HUES6 (cell line): Measurements from ENCODE around the gene KCND1.
A peak's percentile ranks its signal among the peaks of the same experiment; 100 is the strongest.

Experiments used
- H3K27ac ChIP-seq: 2 replicates; pipeline ENCODE4 v1.7.0; 2013; ENCODE audit warnings: low read depth, mild to moderate bottlenecking, low read length, inconsistent platforms
- H3K27me3 ChIP-seq: 2 replicates; pipeline ENCODE4 v1.6.1; 2013; ENCODE audit warnings: low read length; ENCODE audit not compliant: control insufficient read depth, insufficient read depth
- H3K36me3 ChIP-seq: 2 replicates; pipeline ENCODE4 v1.6.1; 2013; ENCODE audit warnings: low read length; ENCODE audit not compliant: control insufficient read depth, insufficient read depth
- H3K4me1 ChIP-seq: 2 replicates; pipeline ENCODE4 v1.6.1; 2013; ENCODE audit warnings: low read length; ENCODE audit not compliant: control insufficient read depth, insufficient read depth
- H3K4me3 ChIP-seq: 2 replicates; pipeline ENCODE4 v1.5.1; 2013; ENCODE audit warnings: low read depth, low read length
- H3K9ac ChIP-seq: one replicate; pipeline ENCODE4 v1.6.1; 2013; ENCODE audit warnings: mild to moderate bottlenecking, low read length
- H3K9me3 ChIP-seq: 2 replicates; pipeline ENCODE4 v1.6.1; 2013; ENCODE audit warnings: low read depth, low read length; ENCODE audit not compliant: control insufficient read depth, insufficient read depth

Gene KCND1

DNA sequence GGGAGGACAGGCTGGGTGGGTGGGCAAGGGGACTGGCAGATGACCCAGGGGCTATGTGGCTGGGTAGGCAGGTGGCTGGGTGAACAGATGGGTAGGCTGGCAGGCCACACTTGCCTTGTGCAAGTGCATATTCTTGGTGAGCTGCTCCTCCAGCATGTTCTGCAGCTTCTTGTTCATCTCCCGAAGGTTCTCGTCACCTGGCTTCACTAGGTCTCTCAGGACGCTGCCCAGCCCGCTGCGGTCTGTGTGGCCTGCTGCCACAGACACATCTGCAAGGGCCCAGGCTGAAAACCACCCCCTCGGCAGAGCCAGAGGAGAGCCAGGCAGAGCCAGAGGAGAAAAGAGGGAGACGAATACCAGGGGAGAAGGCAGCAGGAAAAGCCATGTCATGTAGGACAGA is 3.4 kb upstream of the KCND1 start:
- Histone ChIP-seq H3K4me1 (peaks cover 4% of the 10 kb centered on the region; the same call in 1 of the 2 replicates), H3K9me3 (no peaks in the 10 kb centered on the region; the same call in 1 of the 2 replicates), H3K4me3 (no peak overlapping the region), H3K27ac (no peak overlapping the region), H3K9ac (no peak overlapping the region), H3K27me3 (no peaks in the 10 kb centered on the region), H3K36me3 (peaks cover 41% of the 10 kb centered on the region)

DNA sequence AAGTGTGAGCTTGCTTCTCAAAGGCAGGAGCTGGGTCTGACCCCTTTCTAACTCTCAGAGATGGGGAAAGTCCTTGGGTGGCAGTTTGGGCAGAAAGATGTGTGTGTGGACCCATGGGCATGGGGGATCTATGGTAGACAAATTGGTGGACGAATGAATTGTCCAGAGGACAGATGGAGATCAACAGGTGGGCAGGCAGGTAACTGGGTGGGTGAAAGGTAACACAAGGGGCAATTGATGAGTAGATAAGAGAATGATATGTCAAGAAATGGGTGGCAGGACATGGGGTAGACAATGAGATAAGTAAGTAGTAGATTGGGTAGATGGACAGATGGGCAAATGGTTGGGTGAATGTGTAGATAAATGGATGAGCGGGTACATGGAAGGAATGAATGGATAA is 2.9 kb upstream of the KCND1 start:
- peaks cover 4% of the 10 kb centered on the region; the same call in 1 of the 2 replicates for H3K4me1 ChIP-seq
- no peak overlapping the region for H3K27ac ChIP-seq
- peaks cover 38% of the 10 kb centered on the region for H3K36me3 ChIP-seq

DNA sequence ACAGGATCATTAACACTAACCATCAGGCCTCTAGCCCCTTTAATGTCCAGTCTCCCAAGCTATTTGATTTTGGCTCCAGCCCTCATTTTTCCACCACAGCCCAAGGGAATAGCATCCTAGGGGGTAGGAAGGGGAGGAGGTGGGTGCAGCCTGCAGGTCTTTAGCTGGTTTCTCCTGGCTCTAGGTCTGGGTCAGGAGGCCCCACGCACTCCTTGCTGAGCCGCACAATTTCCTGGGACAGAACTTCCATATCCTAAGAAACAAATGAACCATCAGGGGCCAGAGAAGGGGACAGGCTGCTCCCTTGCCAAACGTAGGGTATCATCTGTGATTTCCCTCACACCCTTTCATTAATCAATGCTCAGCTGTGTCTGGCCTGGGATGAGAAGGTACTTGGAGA is 2.4 kb upstream of the KCND1 start:
- Histone ChIP-seq H3K9me3 (peaks cover 3% of the 10 kb centered on the region; the same call in 1 of the 2 replicates), H3K4me1 (peaks cover 4% of the 10 kb centered on the region; the same call in 1 of the 2 replicates), H3K27ac (no peak overlapping the region), H3K27me3 (no peaks in the 10 kb centered on the region), H3K9ac (no peak overlapping the region), H3K4me3 (no peak overlapping the region), H3K36me3 (peaks cover 38% of the 10 kb centered on the region)

More for the DNA sequence above, 2.9 kb upstream of the KCND1 start:
- Histone ChIP-seq H3K9me3 (no peaks in the 10 kb centered on the region; the same call in 1 of the 2 replicates), H3K4me3 (no peak overlapping the region), H3K27me3 (no peaks in the 10 kb centered on the region), H3K9ac (no peak overlapping the region)

DNA sequence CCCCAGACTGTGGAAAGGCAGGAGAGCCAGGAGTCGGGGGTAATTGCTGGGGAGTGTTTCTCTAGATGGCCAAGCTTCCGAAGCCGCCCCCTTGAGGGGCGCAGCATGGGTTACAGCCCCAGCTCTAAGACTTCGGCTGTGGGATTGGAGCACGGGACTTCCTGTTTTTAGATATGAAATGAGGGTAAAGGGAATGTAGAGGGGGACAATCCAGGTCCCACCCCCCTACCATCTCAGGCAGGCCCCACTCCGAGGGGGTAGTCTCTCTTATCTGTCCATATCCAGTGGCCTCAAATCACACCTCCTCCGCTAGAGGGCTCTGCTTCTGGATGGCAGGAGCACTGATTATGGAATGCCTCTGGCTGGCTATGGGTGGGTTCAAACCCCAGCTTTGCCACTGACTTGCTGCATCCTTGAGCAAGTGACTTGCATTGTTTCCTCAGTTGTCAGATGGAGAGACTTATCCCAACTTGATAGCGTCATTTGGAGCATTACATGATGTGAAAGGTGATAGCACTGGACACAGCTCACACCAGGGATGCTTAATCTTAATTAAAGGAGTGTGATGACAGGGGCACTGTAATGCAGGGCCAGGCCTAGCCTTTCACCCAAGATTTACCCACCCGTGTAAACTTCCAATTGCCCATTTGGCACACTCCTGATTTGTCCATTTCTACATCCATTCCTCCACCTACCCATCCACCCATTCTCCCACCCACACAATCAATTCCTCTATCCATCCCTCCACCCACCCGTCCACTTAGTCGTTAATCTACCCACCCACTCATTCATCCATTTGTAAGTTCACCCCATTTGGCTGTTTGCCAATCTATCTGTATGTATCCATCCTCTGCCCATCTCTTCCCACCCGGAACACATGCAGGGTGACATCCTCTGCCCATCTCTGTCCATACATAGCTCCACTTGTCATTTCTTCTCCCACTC is 848 bp upstream of the KCND1 start:
- H3K27me3 ChIP-seq = no peaks in the 10 kb centered on the region
- H3K27ac ChIP-seq = no peak overlapping the region; the same call in 1 of the 2 replicates
- peak overlapping the region; percentile 67 for H3K4me3 ChIP-seq
- H3K4me1 ChIP-seq = peaks cover 4% of the 10 kb centered on the region; the same call in 1 of the 2 replicates
- peaks cover 29% of the 10 kb centered on the region for H3K36me3 ChIP-seq
- peak overlapping the region; percentile 46 for H3K9ac ChIP-seq
- H3K9me3 ChIP-seq = peaks cover 3% of the 10 kb centered on the region; the same call in 1 of the 2 replicates

DNA sequence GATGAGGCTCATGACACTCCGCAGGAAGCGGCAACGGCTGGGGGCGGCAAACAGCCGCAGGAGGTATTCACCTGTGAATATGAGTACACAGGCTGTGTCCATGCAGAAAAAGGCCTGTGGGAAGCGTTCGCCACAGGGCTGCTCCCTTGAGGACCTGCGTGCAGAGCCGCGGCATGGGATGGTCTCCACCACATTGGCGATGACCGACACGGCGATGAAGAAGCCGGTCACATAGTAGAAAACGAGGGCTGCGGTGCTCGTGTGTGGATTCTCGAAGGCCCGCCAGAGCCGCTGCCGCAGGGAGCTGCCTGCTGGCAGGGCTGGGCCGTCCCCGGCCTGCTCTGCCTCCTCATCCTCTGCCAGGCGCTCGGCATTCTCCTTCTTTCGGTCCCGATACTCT is 2.2 kb downstream of the KCND1 start:
- Histone ChIP-seq H3K9me3 (peaks cover 10% of the 10 kb centered on the region; the same call in 1 of the 2 replicates), H3K27ac (no peak overlapping the region), H3K27me3 (no peaks in the 10 kb centered on the region), H3K9ac (no peak overlapping the region), H3K36me3 (peaks cover 15% of the 10 kb centered on the region), H3K4me3 (no peak overlapping the region), H3K4me1 (peaks cover 4% of the 10 kb centered on the region; the same call in 1 of the 2 replicates)

DNA sequence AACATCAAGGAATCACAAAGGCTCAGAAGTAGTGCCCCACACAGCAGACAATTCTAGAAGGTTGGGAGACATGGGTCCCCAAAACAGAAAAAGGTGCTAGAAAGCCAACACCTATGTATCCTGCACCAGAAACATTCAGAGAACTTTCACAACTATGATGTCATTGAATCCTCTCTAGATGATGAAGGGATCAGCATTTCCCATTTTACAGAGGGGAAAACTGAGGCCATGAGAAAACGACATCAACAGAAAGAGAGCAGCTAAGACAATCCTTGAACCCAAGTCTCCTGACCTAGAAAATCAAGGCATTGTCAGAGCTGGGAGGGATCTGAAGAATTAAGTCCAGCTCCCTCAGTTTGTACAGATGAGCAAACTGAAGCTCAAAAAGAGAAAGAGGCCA is 3.3 kb downstream of the KCND1 start:
- Histone ChIP-seq H3K27me3 (no peaks in the 10 kb centered on the region), H3K4me3 (no peak overlapping the region), H3K4me1 (peaks cover 4% of the 10 kb centered on the region; the same call in 1 of the 2 replicates), H3K9ac (no peak overlapping the region), H3K9me3 (peaks cover 12% of the 10 kb centered on the region; the same call in 1 of the 2 replicates), H3K27ac (no peak overlapping the region), H3K36me3 (peaks cover 15% of the 10 kb centered on the region)

DNA sequence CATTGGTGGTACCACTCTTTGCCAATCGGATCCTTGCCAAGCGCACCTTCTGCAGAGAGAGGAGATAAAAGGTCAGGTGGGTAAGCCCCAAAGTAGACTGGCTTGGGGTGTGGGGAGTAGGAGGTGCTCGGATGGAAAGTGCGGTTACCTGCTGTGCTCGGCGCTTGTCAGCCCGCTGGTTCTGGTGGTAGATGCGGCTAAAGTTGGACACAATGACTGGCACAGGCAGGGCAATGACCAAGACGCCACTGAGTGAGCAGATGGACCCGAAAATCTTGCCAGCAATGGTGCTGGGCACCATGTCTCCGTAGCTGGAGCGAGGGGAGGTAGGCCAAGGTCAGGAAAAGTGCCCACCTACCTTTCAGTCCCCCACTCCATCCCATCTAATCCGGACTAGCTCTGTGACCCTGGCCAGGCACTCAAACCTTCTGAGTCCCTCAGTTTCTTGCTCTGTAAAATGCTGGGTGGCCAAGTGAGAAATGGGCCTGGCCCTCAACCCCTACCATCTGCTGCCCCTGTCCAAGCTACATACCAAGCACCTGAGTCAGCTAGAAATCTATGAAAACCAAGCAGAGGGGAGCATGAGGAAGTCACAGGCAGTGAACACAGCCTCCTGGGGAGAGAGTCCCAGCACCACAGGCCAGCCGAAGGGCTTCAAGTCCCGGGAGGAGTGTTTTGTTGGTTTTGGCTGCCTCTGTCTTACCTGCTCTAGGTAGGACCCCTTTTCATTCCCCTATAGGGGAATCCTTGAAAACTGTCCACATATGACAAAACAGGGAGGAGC is 4.7 kb downstream of the KCND1 start:
- H3K9ac ChIP-seq = no peak overlapping the region
- H3K36me3 ChIP-seq = peaks cover 16% of the 10 kb centered on the region
- H3K27ac ChIP-seq = no peak overlapping the region
- peaks cover 8% of the 10 kb centered on the region; the same call in 1 of the 2 replicates for H3K4me1 ChIP-seq
- H3K9me3 ChIP-seq = peaks cover 18% of the 10 kb centered on the region; the same call in 1 of the 2 replicates
- no peak overlapping the region for H3K4me3 ChIP-seq
- H3K27me3 ChIP-seq = no peaks in the 10 kb centered on the region

DNA sequence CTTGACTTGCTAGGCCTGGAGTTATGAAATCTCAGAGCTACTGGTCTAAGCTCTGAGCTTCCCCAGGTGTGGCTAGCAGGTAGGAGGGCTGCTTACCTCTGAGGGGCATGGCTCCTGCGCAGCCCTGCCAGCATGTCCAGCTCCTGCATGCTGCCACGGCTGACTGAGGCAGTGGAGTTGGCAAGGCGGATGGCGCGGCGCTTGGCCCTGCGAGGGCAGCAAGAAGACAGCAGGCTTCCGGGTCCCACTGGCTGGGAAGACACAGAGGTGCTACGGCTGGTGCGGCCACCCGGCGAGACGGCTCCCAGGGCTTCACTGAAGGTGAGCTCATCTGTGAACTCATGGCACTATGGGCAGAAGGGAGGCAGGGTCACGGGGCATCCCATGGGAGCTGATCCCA is 5.7 kb downstream of the KCND1 start:
- H3K36me3 ChIP-seq = peaks cover 16% of the 10 kb centered on the region
- H3K9ac ChIP-seq = no peak overlapping the region
- peaks cover 12% of the 10 kb centered on the region; the same call in 1 of the 2 replicates for H3K4me1 ChIP-seq
- H3K27me3 ChIP-seq = no peaks in the 10 kb centered on the region
- H3K4me3 ChIP-seq = no peak overlapping the region
- H3K9me3 ChIP-seq = peaks cover 19% of the 10 kb centered on the region; the same call in 1 of the 2 replicates
- H3K27ac ChIP-seq = no peak overlapping the region

DNA sequence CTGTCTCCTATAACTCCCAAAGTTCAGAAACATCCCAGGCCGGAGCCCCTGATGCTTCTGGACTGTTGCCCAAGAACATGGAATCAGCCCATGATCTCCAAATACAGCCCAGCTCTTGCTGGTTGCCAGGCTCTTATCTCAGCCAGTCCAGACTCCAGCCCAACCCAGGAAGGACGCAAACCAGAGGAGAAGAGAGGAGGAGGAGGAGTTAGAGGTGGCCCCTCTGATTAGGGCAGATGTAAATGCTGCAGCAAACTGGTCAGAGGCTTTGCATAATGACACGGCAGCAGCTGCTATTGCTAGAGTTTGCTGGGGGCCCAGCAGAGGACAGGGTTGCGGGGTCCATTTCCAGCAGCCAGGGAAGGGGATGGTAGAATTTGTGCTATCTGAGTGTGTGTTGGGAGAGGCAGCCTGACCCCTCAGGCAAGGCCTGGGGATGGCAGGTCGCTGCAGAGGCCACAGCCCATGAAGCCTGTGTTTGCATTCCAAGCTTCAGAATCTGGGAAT is 10.0 kb downstream of the KCND1 start:
- peaks cover 13% of the 10 kb centered on the region; the same call in 1 of the 2 replicates for H3K4me1 ChIP-seq
- no peaks in the 10 kb centered on the region for H3K27me3 ChIP-seq
- H3K4me3 ChIP-seq = no peak overlapping the region
- H3K9me3 ChIP-seq = peaks cover 23% of the 10 kb centered on the region; the same call in 1 of the 2 replicates
- peaks cover 12% of the 10 kb centered on the region for H3K36me3 ChIP-seq
- H3K27ac ChIP-seq = no peak overlapping the region
- peak overlapping the region; percentile 0 for H3K9ac ChIP-seq

DNA sequence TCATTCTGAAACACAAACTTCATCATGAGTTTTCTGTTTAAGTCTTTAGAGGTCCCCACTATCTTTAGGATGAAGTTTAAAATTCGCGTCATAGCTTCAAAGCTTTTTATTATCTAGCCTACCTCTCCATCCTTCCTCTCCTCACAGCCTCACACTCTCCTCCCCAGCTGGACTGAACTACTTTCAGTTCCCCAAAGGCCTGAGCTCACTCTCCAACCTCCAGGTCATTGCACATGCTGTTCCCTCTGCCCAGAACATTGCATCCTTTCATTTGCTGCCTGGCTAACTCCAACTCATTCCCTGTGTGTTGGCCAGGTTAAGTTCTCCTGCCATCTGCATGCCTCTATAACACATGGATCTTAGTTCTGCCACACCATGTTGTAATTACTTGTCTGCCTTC is 11.4 kb downstream of the KCND1 start:
- Histone ChIP-seq H3K9me3 (peaks cover 21% of the 10 kb centered on the region; the same call in 1 of the 2 replicates), H3K9ac (no peak overlapping the region), H3K27ac (no peak overlapping the region), H3K4me1 (peaks cover 14% of the 10 kb centered on the region; the same call in 1 of the 2 replicates), H3K27me3 (no peaks in the 10 kb centered on the region), H3K36me3 (peaks cover 13% of the 10 kb centered on the region), H3K4me3 (no peak overlapping the region)
